ENCODE data around the gene DLX1.
A peak's percentile ranks its signal among the peaks of the same experiment; 100 is the strongest.

DNA sequence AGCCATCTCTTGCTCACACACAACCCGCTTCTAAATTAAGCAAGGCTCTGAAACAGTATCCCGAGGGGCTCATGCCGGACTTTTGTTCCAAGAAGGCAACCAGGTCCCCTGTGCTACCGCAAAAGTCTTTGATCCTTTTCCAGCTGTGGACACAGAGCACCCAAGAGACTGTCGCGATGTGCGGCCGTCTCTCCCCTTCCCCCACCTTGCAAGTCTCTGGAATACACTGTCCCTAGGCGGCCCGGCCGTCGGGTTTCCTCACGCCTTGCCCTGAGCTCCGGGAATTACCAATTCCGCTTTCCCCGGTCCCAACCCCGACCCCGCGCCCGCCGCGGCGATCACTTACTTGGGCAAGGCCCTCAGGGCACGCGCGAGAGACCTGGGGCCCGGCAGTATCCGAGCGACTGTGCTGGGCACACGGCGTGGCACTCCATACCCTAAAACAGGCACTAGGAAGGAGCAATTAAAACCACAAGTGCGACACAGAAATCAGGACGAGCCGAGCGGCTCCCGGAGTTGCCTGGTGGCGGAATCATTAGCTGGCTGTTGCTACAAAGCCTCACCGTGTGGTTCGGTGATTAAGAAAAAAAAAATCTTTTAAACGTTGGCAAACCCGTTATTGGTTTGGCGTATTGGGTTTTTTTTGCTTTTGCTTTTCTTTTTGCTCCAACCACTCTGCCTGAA is 2.2 kb upstream of the DLX1 start:
- TF ChIP-seq, protein P1, sequence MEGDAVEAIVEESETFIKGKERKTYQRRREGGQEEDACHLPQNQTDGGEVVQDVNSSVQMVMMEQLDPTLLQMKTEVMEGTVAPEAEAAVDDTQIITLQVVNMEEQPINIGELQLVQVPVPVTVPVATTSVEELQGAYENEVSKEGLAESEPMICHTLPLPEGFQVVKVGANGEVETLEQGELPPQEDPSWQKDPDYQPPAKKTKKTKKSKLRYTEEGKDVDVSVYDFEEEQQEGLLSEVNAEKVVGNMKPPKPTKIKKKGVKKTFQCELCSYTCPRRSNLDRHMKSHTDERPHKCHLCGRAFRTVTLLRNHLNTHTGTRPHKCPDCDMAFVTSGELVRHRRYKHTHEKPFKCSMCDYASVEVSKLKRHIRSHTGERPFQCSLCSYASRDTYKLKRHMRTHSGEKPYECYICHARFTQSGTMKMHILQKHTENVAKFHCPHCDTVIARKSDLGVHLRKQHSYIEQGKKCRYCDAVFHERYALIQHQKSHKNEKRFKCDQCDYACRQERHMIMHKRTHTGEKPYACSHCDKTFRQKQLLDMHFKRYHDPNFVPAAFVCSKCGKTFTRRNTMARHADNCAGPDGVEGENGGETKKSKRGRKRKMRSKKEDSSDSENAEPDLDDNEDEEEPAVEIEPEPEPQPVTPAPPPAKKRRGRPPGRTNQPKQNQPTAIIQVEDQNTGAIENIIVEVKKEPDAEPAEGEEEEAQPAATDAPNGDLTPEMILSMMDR (IDR thresholded peaks at IDR 0.05), result peak in 1 of 12 donors; percentile 17
- TF ChIP-seq POLR2A (IDR thresholded peaks at IDR 0.05), result no peak

All from heart left ventricle (tissue), 13 donors.